Right lobe of liver (tissue), 6 donors: ENCODE measurements around the gene EVC. TPM values are rescaled to one million over a fixed set of nuclear protein-coding genes. Genes with fewer than 3 reads are reported as not detected.

Source experiments
- ATAC-seq, 4 donors: fragments of 200-7000 bp; cut with Tn5 transposase; one replicate each; pipeline ENCODE4 v1.9.1; 2020; ENCODE audit warnings: mild to moderate bottlenecking in 4 of 4, moderate library complexity in 4 of 4
- DNase-seq, 3 donors: peaks; one replicate each; pipeline ENCODE4 v3.0.0-alpha.2; 2020
- H3K27ac ChIP-seq, 3 donors: fragments of 200-600 bp; one replicate each; pipeline ENCODE4 v1.8.0; 2022
- H3K27me3 ChIP-seq, 2 donors: fragments of 200-600 bp; one replicate each; pipeline ENCODE4 v1.8.0; 2022
- H3K36me3 ChIP-seq, 4 donors: fragments of 200-600 bp; sonication (generic) in 1 of 4; one replicate each; pipeline versions ENCODE4 v1.5.1 to v1.8.0; 2017 to 2022; ENCODE audit warnings: control low read depth in 1 of 4
- H3K4me1 ChIP-seq, 4 donors: fragments of 200-600 bp; sonication (generic) in 1 of 4; one replicate each; pipeline versions ENCODE4 v1.5.1 to v1.8.0; 2017 to 2022; ENCODE audit warnings: control low read depth in 1 of 4
- H3K4me3 ChIP-seq, 3 donors: fragments of 200-600 bp; one replicate each; pipeline ENCODE4 v1.8.0; 2022
- H3K9me3 ChIP-seq, 4 donors: fragments of 200-600 bp; sonication (generic) in 1 of 4; one replicate each; pipeline versions ENCODE4 v1.5.1 to v1.8.0; 2017 to 2022; ENCODE audit warnings: control low read depth in 1 of 4
- POLR2A ChIP-seq: fragments of 450-650 bp; IDR thresholded peaks from one replicate; pipeline ENCODE4 v1.6.1; 2017; ENCODE audit warnings: antibody characterized with exemption, mild to moderate bottlenecking
- WGBS: methylation state at CpG from one replicate; pipeline ENCODE4 v1.1.6; 2018; ENCODE audit warnings: low coverage, low lambda C conversion rate; ENCODE audit not compliant: insufficient coverage; ENCODE audit errors: missing lambda C conversion rate; 5-methylcytosine and 5-hydroxymethylcytosine counted together
- intact Hi-C, 2 donors: fragments of 100-400 bp; cut with DNase I; formaldehyde crosslinking; loops; one replicate each; pipeline versions ENCODE4 v1.11.2 to v1.14.1; 2022
- total RNA-seq, 6 experiments: library from RNA; depleted of rRNA in 2 of 6; stranded (reverse); fragments of >200 nt in 2 of 6; fragmentation: NEBNext Ultra II Directional in 3 of 6; extraction: Animal tissue kit (Norgen Biotek cat#: 25700) in 3 of 6; gene quantifications; one replicate each; pipeline versions ENCODE4 v1.1.0 to v1.2.4, GENCODE V29; 2016 to 2023
- TF ChIP-seq, protein P1 (sequence below), 4 donors: fragments of 200-600 bp in 3 of 4; fragments of 450-650 bp in 1 of 4; IDR thresholded peaks; one replicate each; pipeline versions ENCODE4 v1.5.1 to v1.8.0; 2016 to 2022; ENCODE audit warnings: antibody characterized with exemption in 4 of 4, mild to moderate bottlenecking in 2 of 4
- donor health status: DM: no; HTN: yes; CAD: no.
- donor health status: DM: no; HTN: no; CAD: no.
- donor health status: DM: no; HTN: no; CAD: no.
- donor health status: DM: no; HTN: yes; CAD: no.
- donor health status: DM: no; HTN: yes; CAD: no.

EVC gene
- total RNA-seq, 6 experiments from 2014 or later: 2.6 to 6.5 (median 3.2) TPM

DNA sequence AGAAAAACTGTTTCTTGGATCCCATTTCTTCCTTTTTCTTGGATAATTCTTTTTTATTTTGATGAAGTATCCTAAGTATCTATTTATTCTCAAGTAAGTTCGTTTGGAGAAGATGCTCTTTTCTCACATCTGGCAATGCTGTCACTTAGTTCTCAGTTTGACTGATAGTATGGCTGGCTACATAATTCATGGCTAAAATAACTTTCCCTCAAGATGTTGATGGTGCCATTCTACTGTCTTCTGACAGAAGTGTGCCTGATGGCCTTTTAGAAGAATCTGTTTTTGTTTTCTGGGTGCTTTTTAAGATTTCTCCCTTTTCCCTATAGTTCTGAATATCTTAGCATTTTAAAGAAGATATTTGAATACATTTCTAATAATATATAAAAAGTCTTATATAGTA, 44.3 kb upstream of the EVC start:
- 36% methylated on average over 1 of the region's 1 CpG for WGBS
- ATAC-seq: no peak
- H3K27me3 ChIP-seq: no peaks in the 10 kb centered on the region

DNA sequence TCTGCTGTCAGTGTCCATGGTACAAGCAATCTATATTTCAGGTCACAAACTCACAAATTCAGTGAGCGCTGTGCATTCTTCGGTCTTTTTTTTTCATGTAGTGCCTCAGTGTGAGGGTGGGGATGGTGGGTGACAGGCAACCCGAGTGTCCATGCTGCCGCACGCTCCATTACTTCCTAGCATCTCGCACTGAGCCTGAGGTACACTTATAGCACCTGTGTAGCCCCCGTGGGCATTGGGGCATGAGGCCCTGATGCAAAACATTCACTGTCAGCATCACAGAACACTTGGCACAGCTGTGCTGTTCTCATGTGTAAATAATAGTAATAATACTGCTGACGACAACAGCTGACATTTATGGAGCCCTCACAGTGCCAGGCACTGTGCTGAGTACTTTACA, 34.2 kb upstream of the EVC start:
- H3K27ac ChIP-seq: no peak overlapping the region
- intact Hi-C loops: no loop called here
- TF ChIP-seq POLR2A: no peak
- TF ChIP-seq, protein P1, sequence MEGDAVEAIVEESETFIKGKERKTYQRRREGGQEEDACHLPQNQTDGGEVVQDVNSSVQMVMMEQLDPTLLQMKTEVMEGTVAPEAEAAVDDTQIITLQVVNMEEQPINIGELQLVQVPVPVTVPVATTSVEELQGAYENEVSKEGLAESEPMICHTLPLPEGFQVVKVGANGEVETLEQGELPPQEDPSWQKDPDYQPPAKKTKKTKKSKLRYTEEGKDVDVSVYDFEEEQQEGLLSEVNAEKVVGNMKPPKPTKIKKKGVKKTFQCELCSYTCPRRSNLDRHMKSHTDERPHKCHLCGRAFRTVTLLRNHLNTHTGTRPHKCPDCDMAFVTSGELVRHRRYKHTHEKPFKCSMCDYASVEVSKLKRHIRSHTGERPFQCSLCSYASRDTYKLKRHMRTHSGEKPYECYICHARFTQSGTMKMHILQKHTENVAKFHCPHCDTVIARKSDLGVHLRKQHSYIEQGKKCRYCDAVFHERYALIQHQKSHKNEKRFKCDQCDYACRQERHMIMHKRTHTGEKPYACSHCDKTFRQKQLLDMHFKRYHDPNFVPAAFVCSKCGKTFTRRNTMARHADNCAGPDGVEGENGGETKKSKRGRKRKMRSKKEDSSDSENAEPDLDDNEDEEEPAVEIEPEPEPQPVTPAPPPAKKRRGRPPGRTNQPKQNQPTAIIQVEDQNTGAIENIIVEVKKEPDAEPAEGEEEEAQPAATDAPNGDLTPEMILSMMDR (IDR thresholded peaks at IDR 0.05): no peak
- H3K36me3 ChIP-seq: no peaks in the 10 kb centered on the region
- H3K27me3 ChIP-seq: no peaks in the 10 kb centered on the region
- H3K4me1 ChIP-seq: no peaks in the 10 kb centered on the region
- H3K4me3 ChIP-seq: no peak overlapping the region
- H3K9me3 ChIP-seq: no peaks in the 10 kb centered on the region
- DNase-seq (no peak), ATAC-seq (no peak)
- 81% methylated on average over 5 of the region's 8 CpGs for WGBS

More for the DNA sequence above, 44.3 kb upstream of the EVC start:
- Histone ChIP-seq H3K4me1 (no peaks in the 10 kb centered on the region), H3K4me3 (no peak overlapping the region), H3K36me3 (peaks cover 0 to 2% (median 0%) of the 10 kb centered on the region in 4 donors), H3K9me3 (no peaks in the 10 kb centered on the region), H3K27ac (no peak overlapping the region)
- intact Hi-C loops: no loop called here
- no peak for DNase-seq
- TF ChIP-seq POLR2A: no peak
- TF ChIP-seq, protein P1 (IDR thresholded peaks at IDR 0.05): no peak

DNA sequence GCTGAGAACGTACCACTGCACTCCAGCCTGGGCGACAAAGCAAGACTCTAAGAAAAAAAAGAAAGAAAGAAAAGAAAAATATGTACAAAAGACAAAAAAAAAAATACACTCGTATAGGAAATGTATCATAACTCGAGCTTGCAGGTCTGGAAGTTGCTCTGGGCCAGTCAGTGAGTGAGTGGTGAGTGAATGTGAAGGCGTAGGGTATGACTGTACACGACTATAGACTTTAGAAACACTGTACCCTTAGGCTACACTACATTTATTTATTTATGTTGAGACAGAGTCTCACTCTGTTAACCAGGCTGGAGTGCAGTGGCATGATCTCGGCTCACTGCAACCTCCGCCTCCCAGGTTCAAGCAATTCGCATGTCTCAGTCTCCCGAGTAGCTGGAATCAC, 32.0 kb upstream of the EVC start:
- Histone ChIP-seq H3K27me3 (no peaks in the 10 kb centered on the region), H3K4me3 (no peak overlapping the region), H3K9me3 (no peaks in the 10 kb centered on the region), H3K4me1 (no peaks in the 10 kb centered on the region), H3K36me3 (no peaks in the 10 kb centered on the region), H3K27ac (no peak overlapping the region)
- ATAC-seq: no peak
- intact Hi-C loops: no loop called here
- DNase-seq: no peak
- 71% methylated on average over 6 of the region's 10 CpGs for WGBS
- TF ChIP-seq POLR2A: no peak
- TF ChIP-seq, protein P1 (IDR thresholded peaks at IDR 0.05): no peak

DNA sequence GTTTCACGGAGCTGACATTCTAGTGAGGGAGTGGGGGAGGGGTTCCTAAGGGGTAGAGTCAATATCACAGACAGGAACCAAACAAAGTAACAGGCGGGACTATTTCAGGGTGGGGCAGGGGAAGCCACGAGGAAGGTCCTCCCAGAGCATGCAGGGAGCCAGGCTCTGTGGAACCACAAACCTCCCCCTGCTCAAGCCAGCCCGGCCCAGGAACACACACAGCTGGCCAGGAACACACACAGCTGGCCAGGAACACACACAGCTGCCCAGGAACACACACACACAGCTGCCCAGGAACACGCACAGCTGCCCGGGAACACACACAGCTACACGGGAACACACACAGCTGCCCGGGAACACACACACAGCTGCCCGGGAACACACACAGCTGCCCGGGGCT, 27.4 kb upstream of the EVC start:
- ATAC-seq: no peak

More for the DNA sequence above, 27.4 kb upstream of the EVC start:
- 40% methylated on average over 2 of the region's 10 CpGs for WGBS
- no peak for DNase-seq
- Histone ChIP-seq H3K27me3 (no peaks in the 10 kb centered on the region), H3K9me3 (no peaks in the 10 kb centered on the region), H3K27ac (no peak overlapping the region), H3K36me3 (no peaks in the 10 kb centered on the region), H3K4me1 (no peaks in the 10 kb centered on the region), H3K4me3 (no peak overlapping the region)
- intact Hi-C loops: no loop called here
- no peak for TF ChIP-seq POLR2A
- TF ChIP-seq, protein P1 (IDR thresholded peaks at IDR 0.05): no peak
